ENCODE measurements around the gene ARHGEF25. TPM values are rescaled to one million over a fixed set of nuclear protein-coding genes. Genes with fewer than 3 reads are reported as not detected.
"Not testable (repeated sequence)": the region's sequence is repeated elsewhere in the genome, so short reads cannot be mapped to it uniquely, and the experiment has no call there.

ARHGEF25 gene
- total RNA-seq, 2 donors from 2014 or later: 73.8 to 77.0 TPM

DNA sequence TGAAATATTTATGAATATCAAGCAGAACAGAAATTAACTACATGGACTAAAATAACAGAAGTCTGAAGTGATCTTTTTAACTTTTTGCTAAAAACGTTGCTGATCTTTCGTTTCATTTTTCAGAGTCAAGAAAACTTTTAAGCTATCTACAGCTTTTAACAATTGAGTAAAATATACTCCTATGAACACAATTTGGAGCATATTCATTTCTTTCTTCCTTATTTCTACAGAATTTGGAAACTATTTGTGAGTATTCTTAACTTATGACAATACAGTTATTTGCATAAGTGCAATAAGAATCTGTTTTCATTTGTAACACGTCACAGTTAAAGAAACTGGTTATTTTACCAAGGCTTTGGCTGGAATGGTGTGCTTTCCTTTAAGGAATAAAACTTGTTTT lies 42.8 kb downstream of the ARHGEF25 start:
- TF ChIP-seq, protein P1, sequence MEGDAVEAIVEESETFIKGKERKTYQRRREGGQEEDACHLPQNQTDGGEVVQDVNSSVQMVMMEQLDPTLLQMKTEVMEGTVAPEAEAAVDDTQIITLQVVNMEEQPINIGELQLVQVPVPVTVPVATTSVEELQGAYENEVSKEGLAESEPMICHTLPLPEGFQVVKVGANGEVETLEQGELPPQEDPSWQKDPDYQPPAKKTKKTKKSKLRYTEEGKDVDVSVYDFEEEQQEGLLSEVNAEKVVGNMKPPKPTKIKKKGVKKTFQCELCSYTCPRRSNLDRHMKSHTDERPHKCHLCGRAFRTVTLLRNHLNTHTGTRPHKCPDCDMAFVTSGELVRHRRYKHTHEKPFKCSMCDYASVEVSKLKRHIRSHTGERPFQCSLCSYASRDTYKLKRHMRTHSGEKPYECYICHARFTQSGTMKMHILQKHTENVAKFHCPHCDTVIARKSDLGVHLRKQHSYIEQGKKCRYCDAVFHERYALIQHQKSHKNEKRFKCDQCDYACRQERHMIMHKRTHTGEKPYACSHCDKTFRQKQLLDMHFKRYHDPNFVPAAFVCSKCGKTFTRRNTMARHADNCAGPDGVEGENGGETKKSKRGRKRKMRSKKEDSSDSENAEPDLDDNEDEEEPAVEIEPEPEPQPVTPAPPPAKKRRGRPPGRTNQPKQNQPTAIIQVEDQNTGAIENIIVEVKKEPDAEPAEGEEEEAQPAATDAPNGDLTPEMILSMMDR (IDR thresholded peaks at IDR 0.05): no peak
- no peaks in the 10 kb centered on the region for H3K27me3 ChIP-seq (replicated peaks; ENCODE audit: insufficient read depth)
- H3K36me3 ChIP-seq: no peaks in the 10 kb centered on the region
- H3K27ac ChIP-seq: no peak overlapping the region
- no peak for ATAC-seq (ENCODE audit: insufficient number of reproducible peaks, low FRiP score, low read depth)
- no peaks in the 10 kb centered on the region for H3K4me1 ChIP-seq (ENCODE audit: control insufficient read depth in 1 of 2, low read depth in 2 of 2)
- no peak overlapping the region for H3K4me3 ChIP-seq
- no peaks in the 10 kb centered on the region for H3K9me3 ChIP-seq
- no peak for DNase-seq (ENCODE audit: low spot score)

DNA sequence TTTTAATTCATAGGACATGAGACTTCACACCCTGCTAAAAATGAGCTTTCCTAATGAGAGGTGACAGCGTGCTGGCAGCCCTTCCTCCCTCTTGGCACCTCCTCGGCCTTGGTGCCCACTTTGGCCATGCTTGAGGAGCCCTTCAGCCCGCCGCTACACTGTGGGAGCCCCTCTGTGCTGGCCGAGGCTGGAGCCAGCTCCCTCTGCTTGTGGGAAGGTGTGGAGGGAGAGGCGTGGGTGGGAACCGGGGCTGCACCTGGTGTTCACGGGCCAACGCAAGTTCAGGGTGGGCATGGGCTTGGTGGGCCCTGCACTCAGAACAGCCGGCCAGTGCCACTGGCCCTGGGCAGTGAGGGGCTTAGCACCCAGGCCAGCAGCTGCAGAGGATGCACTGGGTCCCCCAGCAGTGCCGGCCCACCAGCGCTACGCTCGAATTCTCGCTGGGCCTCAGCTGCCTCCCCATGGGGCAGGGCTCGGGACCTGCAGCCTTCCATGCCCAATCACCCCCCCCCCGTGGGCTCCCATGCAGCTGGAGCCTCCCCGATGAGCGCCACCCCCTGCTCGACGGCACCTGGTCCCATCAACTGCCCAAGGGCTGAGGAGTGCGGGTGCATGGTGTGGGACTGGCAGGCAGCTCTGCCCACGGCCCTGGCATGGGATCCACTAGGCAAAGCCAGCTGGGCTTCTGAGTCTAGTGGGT lies 44.5 kb downstream of the ARHGEF25 start:
- no peaks in the 10 kb centered on the region for H3K27me3 ChIP-seq (replicated peaks; ENCODE audit: insufficient read depth)
- H3K27ac ChIP-seq: no peak overlapping the region
- no peaks in the 10 kb centered on the region for H3K36me3 ChIP-seq
- ATAC-seq (ENCODE audit: insufficient number of reproducible peaks, low FRiP score, low read depth) (no peak), DNase-seq (ENCODE audit: low spot score) (no peak)
- H3K4me1 ChIP-seq (ENCODE audit: control insufficient read depth in 1 of 2, low read depth in 2 of 2): no peaks in the 10 kb centered on the region
- no peak overlapping the region for H3K4me3 ChIP-seq
- TF ChIP-seq, protein P1 (IDR thresholded peaks at IDR 0.05): no peak
- H3K9me3 ChIP-seq: no peaks in the 10 kb centered on the region

DNA sequence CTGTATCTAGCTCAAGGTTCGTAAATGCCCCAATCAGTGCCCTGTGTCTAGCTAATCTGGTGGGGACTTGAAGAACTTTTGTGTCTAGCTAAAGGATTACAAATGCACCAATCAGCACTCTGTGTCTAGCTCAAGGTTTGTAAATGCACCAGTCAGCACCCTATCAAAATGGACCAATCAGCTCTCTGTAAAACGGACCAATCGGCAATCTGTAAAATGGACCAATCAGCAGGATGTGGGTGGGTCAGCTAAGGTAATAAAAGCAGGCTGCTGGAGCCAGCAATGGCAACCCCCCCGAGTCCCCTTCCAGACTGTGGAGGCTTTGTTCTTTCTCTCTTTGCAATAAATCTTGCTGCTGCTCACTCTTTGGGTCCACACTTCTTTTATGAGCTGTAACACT lies 45.2 kb downstream of the ARHGEF25 start:
- H3K4me3 ChIP-seq; ATAC-seq (ENCODE audit: insufficient number of reproducible peaks, low FRiP score, low read depth); H3K36me3 ChIP-seq; H3K4me1 ChIP-seq (ENCODE audit: control insufficient read depth in 1 of 2, low read depth in 2 of 2); H3K9me3 ChIP-seq; DNase-seq (ENCODE audit: low spot score); H3K27me3 ChIP-seq (replicated peaks; ENCODE audit: insufficient read depth); H3K27ac ChIP-seq: not testable (repeated sequence)

DNA sequence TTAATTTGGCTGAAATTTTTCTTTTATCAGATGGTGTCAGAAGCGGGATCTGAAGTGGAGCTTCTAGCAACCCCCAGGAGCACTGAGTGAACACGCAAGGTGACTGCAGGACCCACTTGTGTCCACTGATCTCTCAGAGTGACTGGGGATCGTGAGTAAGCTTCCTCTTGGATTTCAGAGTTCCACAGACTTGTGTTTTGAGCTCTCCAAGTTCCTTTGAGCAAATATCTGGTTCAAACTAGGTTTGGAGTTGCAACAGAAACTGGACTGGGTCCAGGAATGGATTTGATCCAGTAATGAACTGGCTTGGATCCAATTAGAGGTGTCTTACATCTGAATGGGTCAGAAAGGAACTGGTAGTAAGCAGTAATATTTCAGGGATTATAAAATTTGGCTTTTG lies 46.5 kb downstream of the ARHGEF25 start:
- Histone ChIP-seq H3K27ac (no peak overlapping the region), H3K9me3 (no peaks in the 10 kb centered on the region), H3K27me3 (replicated peaks; ENCODE audit: insufficient read depth) (no peaks in the 10 kb centered on the region), H3K36me3 (no peaks in the 10 kb centered on the region), H3K4me3 (no peak overlapping the region), H3K4me1 (ENCODE audit: control insufficient read depth in 1 of 2, low read depth in 2 of 2) (no peaks in the 10 kb centered on the region)
- TF ChIP-seq, protein P1 (IDR thresholded peaks at IDR 0.05): no peak
- no peak for ATAC-seq (ENCODE audit: insufficient number of reproducible peaks, low FRiP score, low read depth)
- DNase-seq (ENCODE audit: low spot score): no peak

DNA sequence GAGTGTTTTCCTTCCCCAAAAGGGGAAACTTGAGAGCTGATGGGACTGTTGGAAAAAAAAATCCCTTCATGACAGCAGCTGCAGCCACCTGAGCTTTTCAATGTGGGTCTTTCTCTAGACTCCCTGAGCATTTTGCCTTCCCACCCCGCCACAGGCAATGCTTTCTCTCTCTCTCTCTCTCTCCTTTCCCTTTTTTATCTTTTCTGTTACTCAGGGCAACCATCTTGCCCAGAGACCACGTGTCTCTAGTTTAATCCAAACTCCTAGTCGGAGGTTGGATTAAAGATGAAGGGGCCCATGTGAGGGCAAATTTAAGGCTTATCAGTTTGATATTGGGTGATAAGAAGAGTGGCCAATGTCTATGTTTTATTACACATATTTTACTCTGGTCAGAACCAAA lies 47.7 kb downstream of the ARHGEF25 start:
- Histone ChIP-seq H3K9me3 (no peaks in the 10 kb centered on the region), H3K27ac (no peak overlapping the region), H3K4me1 (ENCODE audit: control insufficient read depth in 1 of 2, low read depth in 2 of 2) (no peaks in the 10 kb centered on the region), H3K4me3 (no peak overlapping the region), H3K27me3 (replicated peaks; ENCODE audit: insufficient read depth) (no peaks in the 10 kb centered on the region), H3K36me3 (no peaks in the 10 kb centered on the region)
- DNase-seq (ENCODE audit: low spot score): no peak
- TF ChIP-seq, protein P1 (IDR thresholded peaks at IDR 0.05): no peak
- ATAC-seq (ENCODE audit: insufficient number of reproducible peaks, low FRiP score, low read depth): no peak

DNA sequence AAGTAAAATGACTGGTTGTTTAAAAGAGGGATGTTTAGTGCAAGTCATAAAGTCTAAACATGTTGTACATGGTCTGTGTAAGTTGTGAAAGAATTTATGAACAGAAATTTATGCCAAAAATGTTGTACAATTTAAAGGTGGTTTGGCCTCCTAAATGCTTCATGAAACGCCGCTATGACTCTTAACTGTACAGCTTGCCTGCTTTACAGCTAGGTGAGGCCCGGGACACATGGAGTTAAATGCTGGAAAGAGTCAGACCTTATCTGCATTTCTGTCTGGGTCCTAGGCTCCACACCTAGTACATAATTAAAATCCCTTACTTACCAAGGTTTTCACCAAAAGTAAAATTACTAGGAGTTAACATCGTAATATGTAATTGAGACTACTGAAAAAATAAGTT lies 50.1 kb downstream of the ARHGEF25 start:
- H3K4me1 ChIP-seq (ENCODE audit: control insufficient read depth in 1 of 2, low read depth in 2 of 2): no peaks in the 10 kb centered on the region
- no peaks in the 10 kb centered on the region for H3K9me3 ChIP-seq
- no peaks in the 10 kb centered on the region for H3K36me3 ChIP-seq
- H3K4me3 ChIP-seq: no peak overlapping the region
- no peak overlapping the region for H3K27ac ChIP-seq
- no peak for ATAC-seq (ENCODE audit: insufficient number of reproducible peaks, low FRiP score, low read depth)
- no peak for DNase-seq (ENCODE audit: low spot score)
- no peaks in the 10 kb centered on the region for H3K27me3 ChIP-seq (replicated peaks; ENCODE audit: insufficient read depth)
- TF ChIP-seq, protein P1 (IDR thresholded peaks at IDR 0.05): no peak

DNA sequence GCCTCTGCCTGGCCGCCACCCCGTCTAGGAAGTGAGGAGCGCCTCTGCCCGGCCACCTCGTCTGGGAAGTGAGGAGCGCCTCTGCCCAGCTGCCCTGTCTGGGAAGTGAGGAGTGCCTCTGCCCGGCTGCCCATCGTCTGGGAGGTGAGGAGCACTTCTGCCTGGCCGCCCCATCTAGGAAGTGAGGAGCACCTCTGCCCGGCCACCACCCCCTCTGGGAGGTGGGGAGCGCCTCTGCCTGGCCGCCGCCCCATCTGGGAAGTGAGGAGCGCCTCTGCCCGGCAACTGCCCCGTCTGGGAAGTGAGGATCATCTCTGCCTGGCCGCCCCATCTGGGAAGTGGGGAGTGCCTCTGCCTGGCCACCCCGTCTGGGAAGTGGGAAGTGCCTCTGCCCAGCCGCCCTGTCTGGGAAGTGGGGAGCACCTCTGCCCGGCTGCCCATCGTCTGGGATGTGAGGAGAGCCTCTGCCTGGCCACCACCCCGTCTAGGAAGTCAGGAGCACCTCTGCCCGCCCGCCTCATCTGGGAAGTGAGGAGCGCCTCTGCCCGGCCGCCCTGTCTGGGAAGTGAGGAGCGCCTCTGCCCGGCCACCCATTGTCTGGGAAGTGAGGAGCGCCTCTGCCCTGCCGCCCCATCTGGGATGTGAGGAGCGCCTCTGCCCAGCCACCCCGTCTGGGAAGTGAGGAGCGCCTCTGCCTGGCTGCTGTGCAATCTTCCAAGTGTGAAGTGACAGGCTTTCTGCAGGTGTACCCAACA lies 54.0 kb downstream of the ARHGEF25 start:
- not testable (repeated sequence) for ATAC-seq (ENCODE audit: insufficient number of reproducible peaks, low FRiP score, low read depth); H3K36me3 ChIP-seq; H3K9me3 ChIP-seq; H3K27me3 ChIP-seq (replicated peaks; ENCODE audit: insufficient read depth); H3K4me1 ChIP-seq (ENCODE audit: control insufficient read depth in 1 of 2, low read depth in 2 of 2); H3K4me3 ChIP-seq; H3K27ac ChIP-seq; DNase-seq (ENCODE audit: low spot score)

Data from thoracic aorta (tissue), 2 donors.